ENCODE data around the gene WFDC10B. TPM values are rescaled to one million over a fixed set of nuclear protein-coding genes. Genes with fewer than 3 reads are reported as not detected.
"Not testable (repeated sequence)": the region's sequence is repeated elsewhere in the genome, so short reads cannot be mapped to it uniquely, and the experiment has no call there.

WFDC10B gene
- total and polyA plus RNA-seq, 2 experiments from 2014 or later, result not detected

DNA sequence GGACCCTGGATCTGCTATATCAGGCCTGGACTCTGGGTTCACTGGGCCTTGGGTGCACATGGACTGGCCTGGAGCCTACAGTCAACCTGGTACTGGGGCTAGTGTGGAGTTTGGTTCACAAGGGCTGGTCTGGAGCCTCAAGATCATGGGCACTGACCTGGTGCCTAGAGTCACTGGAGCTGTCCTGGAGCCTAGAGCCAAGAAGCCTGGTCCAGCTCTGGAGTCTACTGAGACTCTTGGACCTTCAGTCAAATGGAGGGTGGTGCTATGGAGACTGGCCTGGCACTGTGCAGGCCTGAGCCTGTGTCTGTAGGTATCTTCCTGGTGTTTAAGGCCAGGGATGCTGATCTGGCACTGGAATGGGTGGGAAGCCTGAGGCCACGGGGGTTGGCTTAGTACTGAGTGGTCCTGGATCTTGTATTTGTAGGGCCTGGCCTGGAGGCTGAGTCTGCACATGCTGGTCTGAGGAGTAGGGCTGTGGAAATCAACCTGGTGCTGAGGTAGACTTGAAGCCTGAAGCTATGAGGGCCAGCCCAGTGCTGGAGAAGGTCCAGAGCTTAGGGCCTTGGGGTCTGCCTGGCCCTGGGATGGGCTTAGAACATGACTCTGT, 57.3 kb downstream of the WFDC10B start:
- Histone ChIP-seq H2AFZ (no peak overlapping the region), H4K20me1 (ENCODE audit: insufficient read depth) (no peaks in the 10 kb centered on the region), H3K36me3 (ENCODE audit: low read depth) (no peaks in the 10 kb centered on the region), H3K79me2 (ENCODE audit: insufficient read depth) (no peaks in the 10 kb centered on the region), H3K9me2 (ENCODE audit: insufficient read depth) (no peaks in the 10 kb centered on the region), H3K27me3 (replicated peaks; ENCODE audit: insufficient read depth) (no peaks in the 10 kb centered on the region; the same call in 1 of the 2 replicates), H3K4me3 (no peak overlapping the region), H3F3A (ENCODE audit: insufficient read depth) (no peaks in the 10 kb centered on the region), H3K9me3 (ENCODE audit: low read depth) (no peaks in the 10 kb centered on the region), H3K27ac (no peak overlapping the region), H3K4me2 (ENCODE audit: unreplicated experiment) (no peak overlapping the region), H3K4me1 (ENCODE audit: insufficient read depth) (no peaks in the 10 kb centered on the region), H3K9ac (no peak overlapping the region)
- 0% methylated on average over 1 of the region's 1 CpG for WGBS, 2 experiments (ENCODE audit: low coverage in 1 of 2, low lambda C conversion rate in 2 of 2, missing lambda C conversion rate in 2 of 2)
- no peak for TF ChIP-seq EZH2 (IDR thresholded peaks at IDR 0.05; ENCODE audit: insufficient read depth, poor library complexity, severe bottlenecking)
- no peak for TF ChIP-seq EZH2phosphoT487 (IDR thresholded peaks at IDR 0.05; ENCODE audit: insufficient read depth, low read depth)
- no peak for DNase-seq
- in situ Hi-C loops (cut with MboI), result no loop called here

DNA sequence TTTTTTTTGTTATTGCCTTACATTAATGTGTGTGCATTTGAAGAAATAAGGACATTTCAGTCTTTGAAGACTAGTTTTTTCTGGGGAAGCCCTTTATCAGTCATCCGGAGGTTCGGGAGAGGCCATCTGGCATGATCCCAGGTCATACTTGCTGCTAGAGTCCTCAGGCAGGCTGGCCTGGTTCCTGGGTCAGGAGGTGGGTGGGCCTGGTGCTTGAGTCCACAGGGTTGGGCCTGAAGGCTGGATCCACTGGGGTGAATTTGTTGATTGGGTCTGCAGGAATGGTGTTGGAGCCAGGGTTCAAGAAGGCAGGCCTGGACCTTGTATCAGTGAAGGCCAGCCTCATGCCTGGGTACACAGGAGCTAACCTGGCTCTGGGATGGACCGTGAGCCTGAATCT, 57.9 kb downstream of the WFDC10B start:
- Histone ChIP-seq H3K4me2 (ENCODE audit: unreplicated experiment) (no peak overlapping the region), H3K4me3 (no peak overlapping the region), H3K9me3 (ENCODE audit: low read depth) (no peaks in the 10 kb centered on the region), H3K36me3 (ENCODE audit: low read depth) (no peaks in the 10 kb centered on the region), H4K20me1 (ENCODE audit: insufficient read depth) (no peaks in the 10 kb centered on the region), H3K9ac (no peak overlapping the region), H3K9me2 (ENCODE audit: insufficient read depth) (no peaks in the 10 kb centered on the region), H3K27ac (no peak overlapping the region), H3K4me1 (ENCODE audit: insufficient read depth) (no peaks in the 10 kb centered on the region), H3F3A (ENCODE audit: insufficient read depth) (no peaks in the 10 kb centered on the region), H3K27me3 (replicated peaks; ENCODE audit: insufficient read depth) (no peaks in the 10 kb centered on the region; the same call in 1 of the 2 replicates), H3K79me2 (ENCODE audit: insufficient read depth) (no peaks in the 10 kb centered on the region), H2AFZ (no peak overlapping the region)
- no peak for DNase-seq
- 56 to 61% methylated on average over 3 of the region's 3 CpGs for WGBS, 2 experiments (ENCODE audit: low coverage in 1 of 2, low lambda C conversion rate in 2 of 2, missing lambda C conversion rate in 2 of 2)
- in situ Hi-C loops (cut with MboI), result no loop called here
- TF ChIP-seq EZH2 (IDR thresholded peaks at IDR 0.05; ENCODE audit: insufficient read depth, poor library complexity, severe bottlenecking) (no peak), EZH2phosphoT487 (IDR thresholded peaks at IDR 0.05; ENCODE audit: insufficient read depth, low read depth) (no peak)

- H3K4me2 ChIP-seq (ENCODE audit: unreplicated experiment); in situ Hi-C loops (cut with MboI); H3K9me3 ChIP-seq (ENCODE audit: low read depth); H3K79me2 ChIP-seq (ENCODE audit: insufficient read depth); H3K4me3 ChIP-seq; H3K4me1 ChIP-seq (ENCODE audit: insufficient read depth); H3K9me2 ChIP-seq (ENCODE audit: insufficient read depth); H3K27ac ChIP-seq; DNase-seq; H4K20me1 ChIP-seq (ENCODE audit: insufficient read depth); H3K36me3 ChIP-seq (ENCODE audit: low read depth); H3F3A ChIP-seq (ENCODE audit: insufficient read depth); H3K9ac ChIP-seq; H2AFZ ChIP-seq; H3K27me3 ChIP-seq (replicated peaks; ENCODE audit: insufficient read depth): not testable (repeated sequence)
- WGBS, 2 experiments (ENCODE audit: low coverage in 1 of 2, low lambda C conversion rate in 2 of 2, missing lambda C conversion rate in 2 of 2), result 79 to 98% methylated on average over 9 to 18 of the region's 28 CpGs
Observed at GRCh38 chr20:45645869-45646268, 59.0 kb downstream of the WFDC10B start.

- H3K9me2 ChIP-seq (ENCODE audit: insufficient read depth); H3K9me3 ChIP-seq (ENCODE audit: low read depth); DNase-seq; H3K9ac ChIP-seq; H4K20me1 ChIP-seq (ENCODE audit: insufficient read depth); H3K4me1 ChIP-seq (ENCODE audit: insufficient read depth); H3F3A ChIP-seq (ENCODE audit: insufficient read depth); H3K79me2 ChIP-seq (ENCODE audit: insufficient read depth); H3K36me3 ChIP-seq (ENCODE audit: low read depth); H2AFZ ChIP-seq; in situ Hi-C loops (cut with MboI); H3K27ac ChIP-seq; H3K4me2 ChIP-seq (ENCODE audit: unreplicated experiment); H3K4me3 ChIP-seq: not testable (repeated sequence)
- H3K27me3 ChIP-seq (replicated peaks; ENCODE audit: insufficient read depth), result peaks cover 11% of the 10 kb centered on the region; the same call in 1 of the 2 replicates
- WGBS, 2 experiments (ENCODE audit: low coverage in 1 of 2, low lambda C conversion rate in 2 of 2, missing lambda C conversion rate in 2 of 2), result 87 to 94% methylated on average over 5 to 24 of the region's 24 CpGs
Observed at GRCh38 chr20:45641076-45641475, 63.7 kb downstream of the WFDC10B start.

GRCh38 chr20:45639687-45640086, 65.1 kb downstream of the WFDC10B start:
- Histone ChIP-seq H3K27ac (no peak overlapping the region), H4K20me1 (ENCODE audit: insufficient read depth) (no peaks in the 10 kb centered on the region), H3K4me1 (ENCODE audit: insufficient read depth) (no peaks in the 10 kb centered on the region), H3K9me2 (ENCODE audit: insufficient read depth) (no peaks in the 10 kb centered on the region; the same call in 1 of the 2 replicates), H2AFZ (no peak overlapping the region), H3K4me2 (ENCODE audit: unreplicated experiment) (no peak overlapping the region), H3K79me2 (ENCODE audit: insufficient read depth) (no peaks in the 10 kb centered on the region), H3K36me3 (ENCODE audit: low read depth) (no peaks in the 10 kb centered on the region), H3K9me3 (ENCODE audit: low read depth) (no peaks in the 10 kb centered on the region), H3K27me3 (replicated peaks; ENCODE audit: insufficient read depth) (peaks cover 11% of the 10 kb centered on the region; the same call in 1 of the 2 replicates), H3F3A (ENCODE audit: insufficient read depth) (no peaks in the 10 kb centered on the region), H3K9ac (no peak overlapping the region), H3K4me3 (no peak overlapping the region)
- WGBS, 2 experiments (ENCODE audit: low coverage in 1 of 2, low lambda C conversion rate in 2 of 2, missing lambda C conversion rate in 2 of 2), result 25 to 31% methylated on average over 5 of the region's 5 CpGs
- in situ Hi-C loops (cut with MboI), result no loop called here
- TF ChIP-seq EZH2 (IDR thresholded peaks at IDR 0.05; ENCODE audit: insufficient read depth, poor library complexity, severe bottlenecking), result no peak
- no peak for DNase-seq
